HG03025 (cell line): ENCODE measurements around the gene C1orf226.
"Not testable (repeated sequence)": the region's sequence is repeated elsewhere in the genome, so short reads cannot be mapped to it uniquely, and the experiment has no call there.

Experiments used
- ATAC-seq: cut with Tn5 transposase; IDR thresholded peaks from one replicate; pipeline ENCODE4 v1.9.1; 2021; ENCODE audit warnings: mild to moderate bottlenecking, moderate library complexity; ENCODE audit not compliant: unreplicated experiment, low FRiP score

Gene C1orf226

DNA sequence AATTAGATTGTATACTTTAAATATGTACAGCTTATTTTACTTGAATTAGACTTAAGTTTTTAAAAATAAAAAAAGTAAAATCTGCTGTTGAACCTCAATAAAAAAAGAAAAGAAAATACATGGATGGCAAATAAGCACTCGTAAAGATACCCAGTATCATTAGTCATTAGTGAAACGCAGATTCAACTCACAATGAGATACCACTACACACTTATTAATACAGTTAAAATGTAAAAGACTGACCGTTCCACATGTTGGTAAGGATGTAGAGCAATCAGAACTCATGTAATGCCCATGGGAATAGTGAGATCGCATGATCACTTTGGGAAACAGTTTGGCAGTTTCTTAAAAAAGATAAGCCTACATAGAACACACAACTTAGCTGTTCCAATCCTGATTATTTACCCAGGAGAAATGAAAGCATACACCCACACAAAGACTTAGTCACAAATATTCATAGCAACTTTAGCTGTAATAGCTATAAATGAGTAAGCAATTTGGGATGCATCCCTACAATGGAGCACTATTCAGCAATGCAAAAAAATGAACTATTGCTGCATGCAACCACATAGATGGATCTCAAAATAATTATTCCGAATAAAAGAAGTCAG, 23.1 kb downstream of the C1orf226 start:
- ATAC-seq: no peak

DNA sequence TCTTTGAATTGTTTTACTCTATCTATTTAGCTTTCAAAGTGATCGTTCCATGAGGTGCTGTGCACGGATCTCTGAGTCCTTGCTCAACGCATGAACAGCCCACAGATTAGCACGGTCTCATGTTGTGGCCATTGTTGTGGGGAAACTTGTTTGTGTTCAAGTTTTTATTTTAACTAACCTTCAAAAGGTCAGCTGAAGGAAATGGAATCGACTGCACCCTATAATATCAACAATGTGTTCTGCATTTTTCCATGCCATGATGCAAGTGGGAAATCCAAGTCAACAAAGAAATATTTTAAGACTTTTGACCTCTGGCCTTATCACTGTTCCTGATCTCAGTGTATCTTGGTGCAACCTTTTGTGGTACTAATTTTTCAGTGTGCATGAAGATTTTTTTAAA, 24.3 kb downstream of the C1orf226 start:
- no peak for ATAC-seq

GRCh38 chr1:162406811-162407210, 25.3 kb downstream of the C1orf226 start:
- no peak for ATAC-seq

DNA sequence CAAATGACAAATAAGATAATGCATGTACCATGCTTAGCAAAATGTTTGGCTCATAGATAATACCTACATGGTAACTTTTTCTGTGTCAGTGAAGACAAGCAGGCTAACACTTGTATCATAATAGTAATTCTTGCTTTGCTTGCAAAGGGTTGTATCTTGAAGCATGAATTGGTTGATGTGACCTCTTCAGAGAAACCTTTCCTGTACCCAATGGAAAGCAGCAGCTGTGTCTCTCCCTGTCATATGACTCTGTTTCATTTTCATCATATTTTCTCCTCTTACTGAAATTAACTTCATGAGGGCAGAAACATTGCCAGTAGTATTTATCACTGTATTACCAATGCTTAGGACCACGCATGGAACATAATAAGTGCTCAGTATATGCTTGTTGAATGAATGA, 26.0 kb downstream of the C1orf226 start:
- no peak for ATAC-seq

DNA sequence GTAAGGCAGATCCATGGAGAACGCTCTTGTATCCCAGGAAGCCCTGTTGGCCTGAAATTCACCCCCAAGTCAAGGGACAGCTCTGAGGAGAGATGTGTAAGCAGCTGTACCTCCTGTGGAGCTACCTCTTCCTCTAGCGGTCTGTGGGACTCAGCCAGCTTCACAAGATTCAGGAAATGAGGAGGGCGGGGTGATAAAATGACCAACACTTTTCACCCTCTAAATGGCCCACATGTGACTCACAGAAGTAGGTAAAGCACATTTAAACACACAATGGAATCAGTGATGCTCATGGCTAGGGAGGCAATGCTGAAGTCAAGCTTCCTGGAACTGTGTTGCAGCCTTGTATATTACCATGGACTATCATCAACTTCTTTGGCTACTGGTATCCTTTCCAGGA, 30.5 kb downstream of the C1orf226 start, which contains the start of gene SH2D1B:
Gene SH2D1B, minus strand, starts transcription at position 135 of the 400 bp plus-strand sequence. Its CDS starts 120 bp downstream, at position 15.
- no peak for ATAC-seq

DNA sequence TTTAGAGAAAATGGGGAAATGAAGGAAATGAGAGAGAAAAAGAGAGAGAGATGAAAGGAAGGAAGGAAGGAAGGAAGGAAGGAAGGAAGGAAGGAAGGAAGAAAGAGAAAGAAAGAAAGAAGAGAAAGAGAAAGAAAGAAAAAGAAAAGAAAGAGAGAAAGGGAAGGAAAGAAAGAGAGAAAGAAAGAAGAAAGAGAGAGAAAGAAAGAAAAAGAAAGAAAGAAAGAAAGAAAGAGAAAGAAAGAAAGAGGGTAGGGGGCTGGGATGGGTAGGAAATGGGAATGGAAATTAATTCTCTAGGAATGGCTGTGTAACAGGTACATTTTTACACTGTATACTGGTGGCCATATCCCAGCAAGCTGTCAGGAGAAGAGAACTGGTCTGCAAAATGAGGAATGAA, 34.7 kb downstream of the C1orf226 start:
- no peak for ATAC-seq

- no peak for ATAC-seq
These were observed 35.4 kb downstream of the C1orf226 start for GRCh38 chr1:162416909-162417308.

- ATAC-seq: no peak
These were observed 36.1 kb downstream of the C1orf226 start for GRCh38 chr1:162417650-162418049.

GRCh38 chr1:162418584-162418983, 37.1 kb downstream of the C1orf226 start:
- not testable (repeated sequence) for ATAC-seq

- ATAC-seq: not testable (repeated sequence)
These were observed 38.0 kb downstream of the C1orf226 start for GRCh38 chr1:162419450-162419931.

GRCh38 chr1:162420120-162420519, 38.6 kb downstream of the C1orf226 start:
- no peak for ATAC-seq

- no peak for ATAC-seq
These were observed 40.0 kb downstream of the C1orf226 start for GRCh38 chr1:162421258-162422164.

GRCh38 chr1:162422662-162423375, 41.3 kb downstream of the C1orf226 start:
- no peak for ATAC-seq

DNA sequence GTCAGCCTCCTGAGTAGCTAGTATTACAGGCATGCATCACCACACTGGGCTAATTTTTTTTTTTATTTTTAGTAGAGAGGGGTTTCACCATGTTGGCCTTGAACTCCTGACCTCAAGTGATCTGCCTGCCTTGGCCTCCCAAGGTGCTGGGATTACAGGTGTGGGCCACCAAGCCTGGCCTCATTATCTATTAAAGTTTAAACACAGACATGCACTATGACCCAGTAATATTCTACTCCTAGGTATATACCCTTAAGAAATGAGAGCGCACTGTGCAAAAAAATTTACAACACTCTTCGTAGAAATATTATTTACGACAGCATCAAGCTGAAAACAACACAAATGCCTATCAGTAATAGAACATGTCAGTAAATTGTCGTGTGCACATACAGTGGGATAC, 49.1 kb downstream of the C1orf226 start:
- no peak for ATAC-seq

DNA sequence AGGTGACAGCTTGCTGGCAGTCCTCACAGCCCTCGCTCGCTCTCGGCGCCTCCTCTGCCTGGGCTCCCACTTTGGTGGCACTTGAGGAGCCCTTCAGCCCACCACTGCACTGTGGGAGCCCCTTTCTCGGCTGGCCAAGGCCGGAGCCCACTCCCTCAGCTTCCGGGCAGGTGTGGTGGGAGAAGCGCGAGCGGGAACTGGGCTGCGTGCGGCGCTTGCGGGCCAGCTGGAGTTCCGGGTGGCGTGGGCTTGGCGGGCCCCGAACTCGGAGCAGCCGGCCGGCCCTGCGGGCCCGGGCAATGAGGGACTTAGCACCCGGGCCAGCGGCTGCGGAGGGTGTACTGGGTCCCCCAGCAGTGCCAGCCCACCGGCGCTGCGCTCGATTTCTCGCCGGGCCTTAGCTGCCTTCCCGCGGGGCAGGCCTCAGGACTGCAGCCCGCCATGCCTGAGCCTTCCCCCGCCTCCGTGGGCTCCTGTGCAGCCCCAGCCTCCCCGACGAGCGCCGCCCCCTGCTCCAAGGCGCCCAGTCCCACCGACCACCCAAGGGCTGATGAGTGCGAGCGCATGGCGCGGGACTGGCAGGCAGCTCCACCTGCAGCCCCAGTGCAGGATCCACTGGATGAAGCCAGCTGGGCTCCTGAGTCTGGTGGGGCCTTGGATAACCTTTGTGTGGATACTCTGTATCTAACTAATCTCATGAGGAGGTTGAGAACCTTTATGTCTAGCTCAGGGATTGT, 51.6 kb downstream of the C1orf226 start:
- ATAC-seq: not testable (repeated sequence)
